Activated CD4-positive, alpha-beta T cell treated with anti-CD3 and anti-CD28 coated beads, Interleukin-2, amount 50 U/mL, for 16 hours (primary cell): ENCODE measurements around the gene KIF21A.

ENCODE experiments used
- DNase-seq: peaks from one replicate; pipeline ENCODE4 v3.0.0-alpha.2; 2020

Gene KIF21A

DNA sequence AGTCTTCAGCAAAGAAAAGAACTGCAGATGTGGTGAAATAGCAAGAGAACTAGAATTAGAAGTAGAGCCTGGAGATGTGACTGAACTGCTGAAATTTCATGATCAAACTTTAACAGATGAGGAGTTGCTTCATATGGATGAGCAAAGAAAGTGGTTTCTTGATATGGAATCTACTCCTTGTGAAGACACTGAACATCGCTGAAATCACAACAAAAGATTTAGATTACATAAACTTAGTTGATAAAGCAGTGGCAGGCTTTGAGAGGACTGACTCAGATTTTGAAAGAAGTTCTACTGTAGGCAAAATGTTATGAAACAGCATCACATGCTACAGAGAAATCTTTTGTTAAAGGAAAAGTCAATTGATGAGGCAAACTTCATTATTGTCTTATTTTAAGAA is 175.0 kb downstream of the KIF21A start:
- DNase-seq = no peak

DNA sequence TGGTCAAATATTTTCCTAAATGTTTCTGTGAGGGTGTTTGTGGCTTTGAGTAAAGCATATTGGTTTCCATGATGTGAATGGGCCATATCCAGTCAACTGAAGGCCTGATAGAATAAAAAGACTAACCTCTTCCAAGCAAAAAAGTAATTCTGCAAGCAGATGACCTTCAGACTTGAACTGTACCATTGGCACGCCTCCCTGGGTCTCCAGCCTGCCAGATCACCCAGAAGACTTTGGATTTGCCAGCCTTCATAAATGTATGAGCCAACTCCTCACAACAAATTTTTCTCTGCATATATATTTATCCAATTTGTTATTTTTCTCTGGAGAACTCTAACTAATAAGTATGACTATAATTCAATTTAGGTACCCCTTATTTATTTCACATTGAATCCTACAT is 190.3 kb downstream of the KIF21A start:
- no peak for DNase-seq
